Measurements from ENCODE around the gene AIFM2.

GRCh38 chr10:70098271-70098670 lies 34.4 kb downstream of the AIFM2 start:
- TF ChIP-seq EZH2 (IDR thresholded peaks at IDR 0.05; ENCODE audit: insufficient read depth, poor library complexity, severe bottlenecking) (no peak), EZH2phosphoT487 (IDR thresholded peaks at IDR 0.05; ENCODE audit: insufficient read depth, low read depth) (no peak)

Measured in GM23248 (cell line).